Osteoblast (primary cell): ENCODE results near the gene APOA4. TPM values are rescaled to one million over a fixed set of nuclear protein-coding genes. Genes with fewer than 3 reads are reported as not detected.

Experiments
- DNase-seq: peaks from one replicate; pipeline ENCODE4 v3.0.0; 2011; ENCODE audit warnings: low spot score, mixed read lengths; ENCODE audit not compliant: insufficient read length; ENCODE audit errors: missing footprints
- H2AFZ ChIP-seq: 2 replicates; pipeline ENCODE4 v1.6.0; 2011; ENCODE audit warnings: mild to moderate bottlenecking, low read length
- H3K27ac ChIP-seq: 2 replicates; pipeline ENCODE4 v1.5.1; 2011; ENCODE audit warnings: mild to moderate bottlenecking, low read depth, low read length, moderate library complexity
- H3K27me3 ChIP-seq: 2 replicates; pipeline ENCODE4 v1.6.0; 2012; ENCODE audit warnings: mild to moderate bottlenecking, control low read depth, inconsistent platforms, low read length, moderate library complexity; ENCODE audit not compliant: insufficient read depth
- H3K36me3 ChIP-seq: 2 replicates; pipeline ENCODE4 v1.5.1; 2011; ENCODE audit warnings: mild to moderate bottlenecking, low read length, control low read depth, moderate library complexity; ENCODE audit not compliant: insufficient read depth
- H3K4me1 ChIP-seq: 2 replicates; pipeline ENCODE4 v1.5.1; 2011; ENCODE audit warnings: mild to moderate bottlenecking, low read length, control low read depth, moderate library complexity; ENCODE audit not compliant: insufficient read depth
- H3K4me2 ChIP-seq: 2 replicates; pipeline ENCODE4 v1.6.0; 2011; ENCODE audit warnings: mild to moderate bottlenecking, low read length; ENCODE audit not compliant: insufficient read depth
- H3K4me3 ChIP-seq: fragments of 200-600 bp; sonication (generic); 3 replicates; pipeline ENCODE4 v1.5.1; 2012; ENCODE audit warnings: mild to moderate bottlenecking, low read length, inconsistent platforms; ENCODE audit not compliant: insufficient read depth
- H3K79me2 ChIP-seq: 2 replicates; pipeline ENCODE4 v1.6.0; 2012; ENCODE audit warnings: mild to moderate bottlenecking, low read length, control low read depth, inconsistent platforms; ENCODE audit not compliant: insufficient read depth
- H3K9me3 ChIP-seq: 2 replicates; pipeline ENCODE4 v1.5.1; 2011; ENCODE audit warnings: low read depth, low read length, control low read depth
- H4K20me1 ChIP-seq: 2 replicates; pipeline ENCODE4 v1.6.0; 2012; ENCODE audit warnings: mild to moderate bottlenecking, low read length, control low read depth; ENCODE audit not compliant: insufficient read depth
- CTCF ChIP-seq: IDR thresholded peaks from 2 replicates; pipeline ENCODE4 v1.5.1; 2011; ENCODE audit warnings: mild to moderate bottlenecking, low read depth, low read length, moderate library complexity; ENCODE audit errors: extremely low read depth
- total RNA-seq: library from RNA; depleted of rRNA; stranded (reverse); fragments of >200 nt; gene quantifications from 2 replicates; pipeline ENCODE4 v1.2.3, GENCODE V29; 2012

APOA4 gene
- total RNA-seq, 1 donor = not detected

- no peaks in the 10 kb centered on the region for H3K79me2 ChIP-seq
- no peaks in the 10 kb centered on the region for H3K27me3 ChIP-seq
- H3K4me2 ChIP-seq = no peak overlapping the region
- no peak overlapping the region for H3K4me3 ChIP-seq
- no peaks in the 10 kb centered on the region for H3K4me1 ChIP-seq
- H3K9me3 ChIP-seq = no peaks in the 10 kb centered on the region
- H3K27ac ChIP-seq = no peak overlapping the region
- TF ChIP-seq CTCF = no peak
- no peak for DNase-seq
- H2AFZ ChIP-seq = no peak overlapping the region
- no peaks in the 10 kb centered on the region for H4K20me1 ChIP-seq
- H3K36me3 ChIP-seq = peaks cover 53% of the 10 kb centered on the region
These were observed 21.6 kb upstream of the APOA4 start for GRCh38 chr11:116844722-116845121.

- Histone ChIP-seq H3K27ac (no peak overlapping the region), H3K27me3 (no peaks in the 10 kb centered on the region), H3K4me2 (no peak overlapping the region), H4K20me1 (no peaks in the 10 kb centered on the region), H3K79me2 (no peaks in the 10 kb centered on the region), H3K36me3 (peaks cover 45% of the 10 kb centered on the region), H3K9me3 (no peaks in the 10 kb centered on the region), H2AFZ (no peak overlapping the region), H3K4me1 (no peaks in the 10 kb centered on the region), H3K4me3 (no peak overlapping the region)
- no peak for DNase-seq
- no peak for TF ChIP-seq CTCF
These were observed 20.6 kb upstream of the APOA4 start for GRCh38 chr11:116843661-116844060.

GRCh38 chr11:116842909-116843308 lies 19.8 kb upstream of the APOA4 start:
- Histone ChIP-seq H3K4me1 (no peaks in the 10 kb centered on the region), H2AFZ (no peak overlapping the region), H4K20me1 (no peaks in the 10 kb centered on the region), H3K27ac (no peak overlapping the region), H3K9me3 (no peaks in the 10 kb centered on the region), H3K27me3 (no peaks in the 10 kb centered on the region), H3K36me3 (peaks cover 42% of the 10 kb centered on the region), H3K79me2 (no peaks in the 10 kb centered on the region), H3K4me3 (no peak overlapping the region), H3K4me2 (no peak overlapping the region)
- DNase-seq = no peak
- TF ChIP-seq CTCF = no peak

- TF ChIP-seq CTCF = no peak
- Histone ChIP-seq H3K27me3 (no peaks in the 10 kb centered on the region), H2AFZ (no peak overlapping the region), H3K9me3 (no peaks in the 10 kb centered on the region), H3K4me2 (no peak overlapping the region), H3K27ac (no peak overlapping the region), H3K36me3 (peaks cover 35% of the 10 kb centered on the region), H3K79me2 (no peaks in the 10 kb centered on the region), H3K4me1 (no peaks in the 10 kb centered on the region), H4K20me1 (no peaks in the 10 kb centered on the region), H3K4me3 (no peak overlapping the region)
- DNase-seq = no peak
These were observed 19.0 kb upstream of the APOA4 start for GRCh38 chr11:116842117-116842516.
